ENCODE measurements around the gene TPM4. TPM values are rescaled to one million over a fixed set of nuclear protein-coding genes. Genes with fewer than 3 reads are reported as not detected.

TPM4 gene
- polyA plus RNA-seq, 3 donors = 466 to 475 (median 475) TPM

DNA sequence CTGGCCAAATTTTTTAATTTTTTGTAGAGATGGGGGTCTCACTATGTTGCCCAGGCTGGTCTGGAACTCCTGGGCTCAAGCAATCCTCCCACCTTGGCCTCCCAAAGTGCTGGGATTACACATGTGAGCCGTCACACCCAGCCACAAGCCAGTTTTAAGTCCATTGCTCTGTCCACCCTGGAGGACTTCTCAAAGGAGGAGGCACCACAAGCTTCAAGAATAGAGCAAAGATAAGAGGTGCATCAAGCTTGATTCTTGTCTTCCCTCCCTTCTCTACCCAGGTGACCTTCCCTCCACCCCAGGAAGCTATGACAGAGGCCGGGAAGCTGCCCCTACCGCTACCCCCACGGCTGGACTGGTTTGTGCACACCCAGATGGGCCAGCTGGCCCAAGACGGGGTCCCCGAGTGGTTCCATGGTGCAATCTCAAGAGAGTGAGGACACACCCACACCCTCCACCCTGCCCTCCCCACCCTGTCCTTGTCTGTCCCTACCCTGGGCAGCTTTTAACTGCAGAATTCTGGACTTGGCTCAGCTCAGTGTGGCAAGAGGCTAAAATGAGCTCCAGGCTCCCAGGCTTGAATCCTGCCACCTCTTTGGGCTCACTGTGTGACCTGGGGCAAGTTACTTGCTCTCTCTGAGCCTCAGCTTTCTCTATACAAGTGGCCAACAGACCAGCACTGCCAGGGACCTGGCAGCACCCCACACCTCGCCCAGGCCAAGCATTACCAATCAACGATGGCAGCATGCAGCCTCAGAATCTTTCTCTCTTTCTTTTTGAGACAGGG, 72.3 kb downstream of the TPM4 start:
- no peak for DNase-seq

Other genes with a start within 250 kb of the TPM4 start
- under 1 TPM in 1 of 3 donors, not detected in 2; 0.20 TPM for gene CYP4F2, start 178.4 kb upstream of the TPM4 start, polyA plus RNA-seq (ENCODE audit: insufficient read length in 3 of 3)
- gene CYP4F11, start 142.0 kb upstream of the TPM4 start, polyA plus RNA-seq (ENCODE audit: insufficient read length in 3 of 3) = under 1 TPM; 0.31 to 0.70 (median 0.53) TPM
- not detected for gene OR10H4, start 127.5 kb upstream of the TPM4 start, polyA plus RNA-seq (ENCODE audit: insufficient read length in 3 of 3)
- gene RAB8A, start 35.4 kb downstream of the TPM4 start, polyA plus RNA-seq (ENCODE audit: insufficient read length in 3 of 3) = 10 to 100 TPM; 69.8 to 92.8 (median 89.6) TPM
- under 1 TPM; 0.28 to 0.88 (median 0.43) TPM for gene HSH2D, start 67.2 kb downstream of the TPM4 start, polyA plus RNA-seq (ENCODE audit: insufficient read length in 3 of 3)
- not detected for gene CIB3, start 97.0 kb downstream of the TPM4 start, polyA plus RNA-seq (ENCODE audit: insufficient read length in 3 of 3)
- gene FAM32A, start 108.9 kb downstream of the TPM4 start, polyA plus RNA-seq (ENCODE audit: insufficient read length in 3 of 3) = 100 to 1,000 TPM; 109 to 135 (median 115) TPM
- 10 to 100 TPM; 62.8 to 75.0 (median 73.8) TPM for gene AP1M1, start 121.4 kb downstream of the TPM4 start, polyA plus RNA-seq (ENCODE audit: insufficient read length in 3 of 3)
- 10 to 100 TPM; 18.5 to 39.4 (median 24.7) TPM for gene KLF2, start 248.3 kb downstream of the TPM4 start, polyA plus RNA-seq (ENCODE audit: insufficient read length in 3 of 3)

All from renal pelvis (tissue), 4 donors.